HG03460 (cell line): ENCODE results near the gene RORC.

Source experiments
- ATAC-seq: cut with Tn5 transposase; IDR thresholded peaks from one replicate; pipeline ENCODE4 v1.9.1; 2021; ENCODE audit not compliant: unreplicated experiment

RORC gene

GRCh38 chr1:151828921-151829320 lies 2.7 kb downstream of the RORC start:
- ATAC-seq, result no peak

GRCh38 chr1:151827853-151828252 lies 3.7 kb downstream of the RORC start:
- ATAC-seq, result no peak

GRCh38 chr1:151825751-151826660 lies 5.6 kb downstream of the RORC start:
- ATAC-seq, result no peak

GRCh38 chr1:151825204-151825603 lies 6.4 kb downstream of the RORC start:
- no peak for ATAC-seq

GRCh38 chr1:151823175-151823574 lies 8.4 kb downstream of the RORC start:
- no peak for ATAC-seq

GRCh38 chr1:151822404-151822803 lies 9.2 kb downstream of the RORC start:
- no peak for ATAC-seq

- ATAC-seq, result no peak
Measured at GRCh38 chr1:151820940-151821339, 10.7 kb downstream of the RORC start.

GRCh38 chr1:151819976-151820623 lies 11.5 kb downstream of the RORC start:
- no peak for ATAC-seq

- ATAC-seq, result no peak
Measured at GRCh38 chr1:151819227-151819835, 12.3 kb downstream of the RORC start.

- ATAC-seq, result no peak
Measured at GRCh38 chr1:151817353-151817730, 14.3 kb downstream of the RORC start.

GRCh38 chr1:151816548-151817352 lies 14.9 kb downstream of the RORC start:
- ATAC-seq, result no peak

GRCh38 chr1:151815716-151816327 lies 15.8 kb downstream of the RORC start:
- no peak for ATAC-seq

GRCh38 chr1:151814971-151815545 lies 16.5 kb downstream of the RORC start:
- no peak for ATAC-seq

- ATAC-seq, result no peak
Measured at GRCh38 chr1:151814426-151814825, 17.2 kb downstream of the RORC start.

- ATAC-seq, result no peak
Measured at GRCh38 chr1:151813271-151813977, 18.2 kb downstream of the RORC start.

- no peak for ATAC-seq
Measured at GRCh38 chr1:151811181-151811580, 20.4 kb downstream of the RORC start.

GRCh38 chr1:151809985-151810556 lies 21.5 kb downstream of the RORC start:
- ATAC-seq, result no peak

GRCh38 chr1:151809290-151809984 lies 22.2 kb downstream of the RORC start:
- no peak for ATAC-seq

GRCh38 chr1:151807766-151808165 lies 23.8 kb downstream of the RORC start:
- ATAC-seq, result no peak
